Mesenchymal stem cell (in vitro differentiated cells and primary cell): Measurements from ENCODE around the gene DUSP12.

Experiments used
- DNase-seq: peaks from one replicate; pipeline ENCODE4 v3.0.0-alpha.2; 2013
- H2AFZ ChIP-seq: one replicate; pipeline ENCODE4 v1.6.1; 2013; ENCODE audit warnings: low read depth, mild to moderate bottlenecking, control low read depth, inconsistent platforms, low read length, moderate library complexity
- H2AK5ac ChIP-seq: 2 replicates; pipeline ENCODE4 v1.6.1; 2013; ENCODE audit warnings: low read length, moderate library complexity, mild to moderate bottlenecking, inconsistent platforms; ENCODE audit not compliant: severe bottlenecking
- H2BK120ac ChIP-seq: one replicate; pipeline ENCODE4 v1.6.1; 2013; ENCODE audit warnings: low read depth, mild to moderate bottlenecking, inconsistent platforms, low read length, moderate library complexity
- H2BK12ac ChIP-seq, 2 experiments: one replicate each; pipeline ENCODE4 v1.6.1; 2013; ENCODE audit warnings: inconsistent platforms in 2 of 2, low read length in 2 of 2, mild to moderate bottlenecking in 2 of 2, moderate library complexity in 2 of 2, control low read depth in 1 of 2
- H2BK15ac ChIP-seq: one replicate; pipeline ENCODE4 v1.6.1; 2013; ENCODE audit warnings: mild to moderate bottlenecking, low read depth, inconsistent platforms; ENCODE audit not compliant: poor library complexity, severe bottlenecking
- H2BK5ac ChIP-seq: 2 replicates; pipeline ENCODE4 v1.6.1; 2013; ENCODE audit warnings: low read depth, mild to moderate bottlenecking, low read length, control low read depth, inconsistent platforms; ENCODE audit not compliant: poor library complexity, severe bottlenecking
- H3K14ac ChIP-seq, 2 experiments: one replicate each; pipeline ENCODE4 v1.6.1; 2013; ENCODE audit warnings: inconsistent platforms in 2 of 2, low read length in 2 of 2, control low read depth in 1 of 2, mild to moderate bottlenecking in 1 of 2, moderate library complexity in 1 of 2
- H3K18ac ChIP-seq, 2 experiments: one replicate each; pipeline ENCODE4 v1.6.1; 2013; ENCODE audit warnings: inconsistent platforms in 2 of 2, low read length in 2 of 2, control low read depth in 1 of 2, low read depth in 1 of 2, mild to moderate bottlenecking in 1 of 2
- H3K23ac ChIP-seq, 2 experiments: one replicate each; pipeline ENCODE4 v1.6.1; 2013; ENCODE audit warnings: inconsistent platforms in 2 of 2, low read length in 2 of 2, mild to moderate bottlenecking in 2 of 2, moderate library complexity in 2 of 2, control low read depth in 1 of 2
- H3K27ac ChIP-seq: 2 replicates; pipeline ENCODE4 v1.5.1; 2013; ENCODE audit warnings: mild to moderate bottlenecking, moderate library complexity, low read length, control low read depth, inconsistent platforms; ENCODE audit not compliant: poor library complexity, severe bottlenecking
- H3K27me3 ChIP-seq, 2 experiments: 2 replicates each; pipeline versions ENCODE4 v1.6.1 to v1.7.0; 2013; ENCODE audit warnings: low read length in 2 of 2, mild to moderate bottlenecking in 2 of 2, moderate library complexity in 2 of 2, control low read depth in 1 of 2, inconsistent platforms in 1 of 2; ENCODE audit not compliant: control insufficient read depth in 1 of 2, insufficient read depth in 1 of 2
- H3K36me3 ChIP-seq, 2 experiments: 2 replicates each; pipeline versions ENCODE4 v1.6.1 to v1.7.0; 2013; ENCODE audit warnings: low read length in 2 of 2, control low read depth in 1 of 2, inconsistent platforms in 1 of 2, low read depth in 1 of 2, mild to moderate bottlenecking in 1 of 2; ENCODE audit not compliant: insufficient read depth in 2 of 2, control insufficient read depth in 1 of 2
- H3K4ac ChIP-seq, 2 experiments: one replicate each; pipeline ENCODE4 v1.6.1; 2013; ENCODE audit warnings: inconsistent platforms in 2 of 2, low read length in 2 of 2, mild to moderate bottlenecking in 2 of 2, moderate library complexity in 2 of 2, control low read depth in 1 of 2, low read depth in 1 of 2
- H3K4me1 ChIP-seq: 2 replicates; pipeline ENCODE4 v1.6.1; 2013; ENCODE audit warnings: low read depth, low read length, control low read depth; ENCODE audit not compliant: control insufficient read depth, insufficient read depth
- H3K4me2 ChIP-seq: 2 replicates; pipeline ENCODE4 v1.6.1; 2013; ENCODE audit warnings: low read length, mild to moderate bottlenecking, inconsistent platforms; ENCODE audit not compliant: poor library complexity, severe bottlenecking
- H3K4me3 ChIP-seq, 2 experiments: 2 replicates each; pipeline versions ENCODE4 v1.5.1 to v1.7.0; 2013; ENCODE audit warnings: low read length in 2 of 2, mild to moderate bottlenecking in 2 of 2, control low read depth in 1 of 2, low read depth in 1 of 2; ENCODE audit not compliant: insufficient read depth in 1 of 2
- H3K79me1 ChIP-seq: replicated peaks from 2 replicates; pipeline ENCODE4 v1.6.1; 2013; ENCODE audit warnings: mild to moderate bottlenecking, control low read depth, low read length, inconsistent platforms; ENCODE audit not compliant: poor library complexity, severe bottlenecking
- H3K9ac ChIP-seq: 2 replicates; pipeline ENCODE4 v1.7.0; 2013; ENCODE audit warnings: mild to moderate bottlenecking, low read length, moderate library complexity
- H3K9me3 ChIP-seq: 2 replicates; pipeline ENCODE4 v1.7.0; 2013; ENCODE audit warnings: mild to moderate bottlenecking, low read length; ENCODE audit not compliant: control insufficient read depth
- H4K8ac ChIP-seq: one replicate; pipeline ENCODE4 v1.6.1; 2013; ENCODE audit warnings: inconsistent platforms, mild to moderate bottlenecking, low read length, moderate library complexity
- H4K91ac ChIP-seq: one replicate; pipeline ENCODE4 v1.6.1; 2013; ENCODE audit warnings: mild to moderate bottlenecking, low read length, inconsistent platforms
- WGBS: methylation state at CpG from one replicate; pipeline ENCODE4 v1.1.7; 2013; ENCODE audit warnings: mixed read lengths; 5-methylcytosine and 5-hydroxymethylcytosine counted together

DUSP12 gene

DNA sequence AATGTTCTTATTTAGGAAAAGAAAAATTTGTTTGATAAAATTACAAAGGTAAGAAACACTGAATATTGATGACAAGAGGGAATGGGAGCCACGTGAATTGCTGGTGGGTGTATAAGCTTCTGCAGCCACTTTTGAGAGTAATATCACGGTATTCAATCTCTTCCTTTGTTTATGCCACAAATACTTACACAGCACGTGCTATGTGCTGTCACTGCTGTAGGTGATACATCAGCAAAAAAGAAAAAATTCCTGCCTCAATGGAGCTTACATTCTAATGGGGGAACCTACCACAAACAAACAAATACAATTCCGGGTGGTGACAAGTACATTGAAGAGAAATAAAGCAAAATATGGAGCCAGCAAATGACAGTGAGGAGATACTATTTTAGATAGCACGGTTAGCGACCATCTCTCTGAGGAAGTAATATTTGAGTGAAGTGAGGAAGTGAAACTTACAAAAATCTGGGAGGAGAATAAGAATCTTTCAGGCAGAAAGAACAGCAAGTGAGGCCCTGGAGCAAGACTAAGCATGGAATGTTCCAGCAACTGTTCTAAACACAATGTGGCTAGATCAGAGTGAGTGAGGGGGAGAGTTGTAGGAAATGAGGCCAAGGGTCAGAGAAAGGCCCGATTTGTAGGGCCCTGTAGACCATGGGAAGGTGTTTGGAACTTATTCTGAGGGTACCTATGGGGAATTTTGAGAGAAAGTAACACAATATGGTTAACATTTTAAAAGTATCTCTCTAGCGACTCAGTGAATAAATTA is 30.8 kb upstream of the DUSP12 start:
- Histone ChIP-seq H3K4me1 (no peaks in the 10 kb centered on the region), H3K9ac (no peak overlapping the region), H2BK15ac (no peak overlapping the region), H3K4ac (no peak overlapping the region), H3K4me3 (no peak overlapping the region), H3K23ac (no peak overlapping the region), H3K4me2 (no peak overlapping the region), H3K36me3 (no peaks in the 10 kb centered on the region), H3K79me1 (no peaks in the 10 kb centered on the region), H3K27ac (no peak overlapping the region), H3K9me3 (no peaks in the 10 kb centered on the region), H2AFZ (no peak overlapping the region), H3K27me3 (peaks cover 0 to 47% of the 10 kb centered on the region in 2 experiments), H4K91ac (no peak overlapping the region), H3K14ac (no peak overlapping the region), H2BK12ac (no peak overlapping the region), H3K18ac (no peak overlapping the region), H4K8ac (no peak overlapping the region), H2AK5ac (no peak overlapping the region), H2BK5ac (no peak overlapping the region), H2BK120ac (no peak overlapping the region)
- 81% methylated on average over 8 of the region's 8 CpGs for WGBS
- DNase-seq, result no peak

- Histone ChIP-seq H3K4me1 (no peaks in the 10 kb centered on the region), H2BK120ac (no peak overlapping the region), H3K23ac (no peak overlapping the region), H4K8ac (no peak overlapping the region), H3K36me3 (no peaks in the 10 kb centered on the region), H2BK15ac (no peak overlapping the region), H3K4ac (no peak overlapping the region), H3K4me3 (no peak overlapping the region), H3K9me3 (no peaks in the 10 kb centered on the region), H2BK5ac (no peak overlapping the region), H3K9ac (no peak overlapping the region), H2BK12ac (no peak overlapping the region), H3K4me2 (no peak overlapping the region), H4K91ac (no peak overlapping the region), H3K14ac (no peak overlapping the region), H3K18ac (no peak overlapping the region), H2AFZ (no peak overlapping the region), H3K27me3 (peaks cover 0 to 46% of the 10 kb centered on the region in 2 experiments), H2AK5ac (no peak overlapping the region), H3K27ac (no peak overlapping the region), H3K79me1 (no peaks in the 10 kb centered on the region)
- WGBS, result 100% methylated on average over 1 of the region's 1 CpG
- DNase-seq, result no peak
These were observed 30.3 kb upstream of the DUSP12 start for GRCh38 chr1:161719325-161719611.

GRCh38 chr1:161720422-161720821 is 29.2 kb upstream of the DUSP12 start:
- H3K27me3 ChIP-seq, result peaks cover 0 to 52% of the 10 kb centered on the region in 2 experiments
- H2BK15ac ChIP-seq, result no peak overlapping the region
- H3K23ac ChIP-seq, result no peak overlapping the region
- H3K4me2 ChIP-seq, result no peak overlapping the region
- no peak overlapping the region for H2AFZ ChIP-seq
- no peak overlapping the region for H3K14ac ChIP-seq
- no peak overlapping the region for H2BK120ac ChIP-seq
- H3K4me3 ChIP-seq, result no peak overlapping the region
- H2BK12ac ChIP-seq, result no peak overlapping the region
- no peak overlapping the region for H4K91ac ChIP-seq
- no peak overlapping the region for H2AK5ac ChIP-seq
- no peaks in the 10 kb centered on the region for H3K79me1 ChIP-seq
- DNase-seq, result no peak
- no peak overlapping the region for H3K18ac ChIP-seq
- H2BK5ac ChIP-seq, result no peak overlapping the region
- H3K9me3 ChIP-seq, result no peaks in the 10 kb centered on the region
- no peak overlapping the region for H3K9ac ChIP-seq
- no peak overlapping the region for H3K27ac ChIP-seq
- 43% methylated on average over 1 of the region's 1 CpG for WGBS
- no peak overlapping the region for H3K4ac ChIP-seq
- H4K8ac ChIP-seq, result no peak overlapping the region
- H3K36me3 ChIP-seq, result no peaks in the 10 kb centered on the region
- H3K4me1 ChIP-seq, result no peaks in the 10 kb centered on the region

- peaks cover 0 to 49% of the 10 kb centered on the region in 2 experiments for H3K27me3 ChIP-seq
- peaks cover 4% of the 10 kb centered on the region for H3K4me1 ChIP-seq
- no peak within 1 kb of the TSS for H3K4me2 ChIP-seq
- peak within 1 kb of the TSS; percentile 56 for H4K91ac ChIP-seq
- H2BK15ac ChIP-seq, result no peak within 1 kb of the TSS
- H3K9me3 ChIP-seq, result no peaks in the 10 kb centered on the region
- no peak for DNase-seq
- H3K36me3 ChIP-seq, result no peaks in the 10 kb centered on the region
- H3K79me1 ChIP-seq, result no peaks in the 10 kb centered on the region
- no peak within 1 kb of the TSS for H2BK120ac ChIP-seq
- peak within 1 kb of the TSS; percentile 33 to 79 for H3K18ac ChIP-seq
- no peak within 1 kb of the TSS for H3K23ac ChIP-seq
- peak within 1 kb of the TSS; percentile 17 for H3K9ac ChIP-seq
- H2BK5ac ChIP-seq, result no peak within 1 kb of the TSS
- no peak within 1 kb of the TSS for H2AK5ac ChIP-seq
- no peak within 1 kb of the TSS for H2AFZ ChIP-seq
- H2BK12ac ChIP-seq, result peak within 1 kb of the TSS; percentile 62 to 90
- no peak within 1 kb of the TSS for H3K27ac ChIP-seq
- H3K4ac ChIP-seq, result no peak within 1 kb of the TSS
- H3K14ac ChIP-seq, result peak within 1 kb of the TSS in 1 of 2 experiments; percentile 72
- no peak within 1 kb of the TSS for H3K4me3 ChIP-seq
- WGBS, result 56% methylated on average over 3 of the region's 4 CpGs
- no peak within 1 kb of the TSS for H4K8ac ChIP-seq
These were observed 28.4 kb upstream of the DUSP12 start, which contains the start of gene FCRLB for GRCh38 chr1:161720956-161721737. FCRLB (plus strand) TSS chr1:161721544; CDS start chr1:161722673, 1,129 bp downstream.
